Hepatocyte (in vitro differentiated cells): ENCODE data around the gene SLBP. TPM values are rescaled to one million over a fixed set of nuclear protein-coding genes. Genes with fewer than 3 reads are reported as not detected.

Experiments
- DNase-seq: peaks from one replicate; pipeline ENCODE4 v3.0.0-alpha.2; 2016; ENCODE audit warnings: low spot score
- H2AFZ ChIP-seq: fragments of 200-600 bp; sonication (generic); 2 replicates; pipeline ENCODE4 v1.6.0; 2016; ENCODE audit warnings: antibody characterized with exemption, mild to moderate bottlenecking
- H3K27ac ChIP-seq: fragments of 200-600 bp; sonication (generic); 2 replicates; pipeline ENCODE4 v1.5.1; 2016; ENCODE audit warnings: mild to moderate bottlenecking
- H3K27me3 ChIP-seq: fragments of 200-600 bp; sonication (generic); 2 replicates; pipeline ENCODE4 v1.6.1; 2016
- H3K36me3 ChIP-seq: fragments of 200-600 bp; sonication (generic); replicated peaks from 2 replicates; pipeline ENCODE4 v1.5.1; 2016; ENCODE audit warnings: low read depth; ENCODE audit not compliant: insufficient read depth
- H3K4me1 ChIP-seq: fragments of 200-600 bp; sonication (generic); 2 replicates; pipeline ENCODE4 v1.5.1; 2016; ENCODE audit warnings: mild to moderate bottlenecking, moderate library complexity; ENCODE audit not compliant: insufficient read depth
- H3K4me2 ChIP-seq: fragments of 200-600 bp; sonication (generic); 2 replicates; pipeline ENCODE4 v1.6.0; 2016
- H3K4me3 ChIP-seq: fragments of 200-600 bp; sonication (generic); 2 replicates; pipeline ENCODE4 v1.5.1; 2016; ENCODE audit warnings: mild to moderate bottlenecking
- H3K79me2 ChIP-seq: fragments of 200-600 bp; sonication (generic); 2 replicates; pipeline ENCODE4 v1.6.0; 2017; ENCODE audit warnings: mild to moderate bottlenecking
- H3K9me2 ChIP-seq: fragments of 200-600 bp; sonication (generic); replicated peaks from 2 replicates; pipeline ENCODE4 v1.6.0; 2017; ENCODE audit warnings: mild to moderate bottlenecking; ENCODE audit not compliant: insufficient read depth
- H3K9me3 ChIP-seq: fragments of 200-600 bp; sonication (generic); 2 replicates; pipeline ENCODE4 v1.5.1; 2016; ENCODE audit warnings: low read depth, mild to moderate bottlenecking
- H4K20me1 ChIP-seq: fragments of 200-600 bp; sonication (generic); 2 replicates; pipeline ENCODE4 v1.6.0; 2016; ENCODE audit warnings: mild to moderate bottlenecking; ENCODE audit not compliant: insufficient read depth, poor library complexity, severe bottlenecking
- CTCF ChIP-seq: fragments of 200-600 bp; sonication (generic); IDR thresholded peaks from 2 replicates; pipeline ENCODE4 v1.5.1; 2016; ENCODE audit warnings: antibody characterized with exemption, mild to moderate bottlenecking; ENCODE audit not compliant: poor library complexity
- EZH2 ChIP-seq: fragments of 200-600 bp; sonication (generic); IDR thresholded peaks from 2 replicates; pipeline ENCODE4 v1.6.1; 2016; ENCODE audit warnings: antibody characterized with exemption, mild to moderate bottlenecking, borderline replicate concordance
- EZH2phosphoT487 ChIP-seq: fragments of 200-600 bp; sonication (generic); IDR thresholded peaks from one replicate; pipeline ENCODE4 v1.6.1; 2018; ENCODE audit warnings: antibody characterized with exemption, mild to moderate bottlenecking, low read depth, moderate library complexity; ENCODE audit not compliant: unreplicated experiment, severe bottlenecking
- WGBS: methylation state at CpG from one replicate; pipeline ENCODE4 v1.1.6; 2016; ENCODE audit warnings: low lambda C conversion rate; ENCODE audit errors: missing lambda C conversion rate; 5-methylcytosine and 5-hydroxymethylcytosine counted together
- polyA plus RNA-seq: library from polyadenylated mRNA; unstranded; fragments of >200 nt; fragmentation: Nextera tagmentation; extraction: Ambion mirVana; gene quantifications from 2 replicates; pipeline ENCODE4 v1.2.1, GENCODE V29; 2016
- total RNA-seq: library from RNA; depleted of rRNA; stranded (reverse); fragments of >200 nt; gene quantifications from 2 replicates; pipeline ENCODE4 v1.2.3, GENCODE V29; 2014

The SLBP gene
- total and polyA plus RNA-seq, 2 experiments from 2014 or later = 82.5 to 84.0 TPM

DNA sequence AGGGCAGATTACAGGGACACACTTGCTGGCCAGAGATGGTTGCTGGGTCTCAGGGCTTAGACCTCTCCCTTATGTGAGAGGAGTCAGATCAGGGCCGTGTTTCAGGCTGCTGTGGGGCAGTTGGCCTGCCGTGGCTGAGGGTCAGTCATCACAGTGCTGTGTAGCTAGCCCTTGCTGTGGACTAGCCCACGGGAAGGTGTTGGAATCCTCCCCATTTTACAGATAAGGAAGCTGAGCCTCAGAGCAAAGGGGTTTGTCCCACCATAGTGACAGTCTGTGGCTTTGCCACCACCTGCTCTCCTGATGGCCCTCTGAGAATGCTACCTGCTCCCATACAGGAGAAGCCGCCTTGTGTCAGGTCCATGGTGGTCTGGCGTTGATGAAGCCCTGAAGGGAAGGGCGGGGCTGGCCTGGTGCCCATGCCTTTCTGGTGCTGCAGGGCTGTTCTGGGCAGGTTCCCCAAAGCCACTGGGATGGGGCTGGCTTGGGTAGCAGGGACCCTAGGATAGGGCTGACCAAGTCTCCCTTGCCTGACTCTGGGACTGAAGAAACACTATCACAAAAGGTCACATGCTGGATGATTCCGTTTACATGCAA lies 25.6 kb downstream of the SLBP start:
- Histone ChIP-seq H3K27me3 (no peaks in the 10 kb centered on the region), H4K20me1 (no peaks in the 10 kb centered on the region), H3K9me3 (no peaks in the 10 kb centered on the region), H3K4me1 (no peaks in the 10 kb centered on the region), H3K36me3 (no peaks in the 10 kb centered on the region), H3K27ac (no peak overlapping the region), H3K4me2 (no peak overlapping the region), H3K9me2 (no peaks in the 10 kb centered on the region), H3K4me3 (no peak overlapping the region), H3K79me2 (no peaks in the 10 kb centered on the region), H2AFZ (no peak overlapping the region)
- TF ChIP-seq EZH2 = no peak
- no peak for TF ChIP-seq CTCF
- no peak for TF ChIP-seq EZH2phosphoT487
- 66% methylated on average over 7 of the region's 7 CpGs for WGBS
- DNase-seq = no peak

GRCh38 chr4:1685235-1686150 lies 26.6 kb downstream of the SLBP start:
- H3K4me1 ChIP-seq = no peaks in the 10 kb centered on the region
- no peaks in the 10 kb centered on the region for H3K27me3 ChIP-seq
- H3K9me2 ChIP-seq = no peaks in the 10 kb centered on the region
- H4K20me1 ChIP-seq = no peaks in the 10 kb centered on the region
- no peak overlapping the region for H3K27ac ChIP-seq
- no peak for DNase-seq
- no peaks in the 10 kb centered on the region for H3K79me2 ChIP-seq
- no peaks in the 10 kb centered on the region for H3K36me3 ChIP-seq
- no peak overlapping the region for H2AFZ ChIP-seq
- H3K4me3 ChIP-seq = no peak overlapping the region
- TF ChIP-seq CTCF (no peak), EZH2phosphoT487 (no peak), EZH2 (no peak)
- no peak overlapping the region for H3K4me2 ChIP-seq
- no peaks in the 10 kb centered on the region for H3K9me3 ChIP-seq
- 81% methylated on average over 17 of the region's 23 CpGs for WGBS

GRCh38 chr4:1684506-1685234 lies 27.4 kb downstream of the SLBP start:
- no peak for DNase-seq
- Histone ChIP-seq H3K9me3 (no peaks in the 10 kb centered on the region), H3K4me1 (no peaks in the 10 kb centered on the region), H3K79me2 (no peaks in the 10 kb centered on the region), H4K20me1 (no peaks in the 10 kb centered on the region), H3K27ac (no peak overlapping the region), H3K9me2 (no peaks in the 10 kb centered on the region), H3K36me3 (no peaks in the 10 kb centered on the region), H2AFZ (peak overlapping the region; percentile 78), H3K4me3 (peak overlapping the region; percentile 45), H3K27me3 (no peaks in the 10 kb centered on the region), H3K4me2 (peak overlapping the region; percentile 78)
- TF ChIP-seq EZH2 (no peak), CTCF (no peak), EZH2phosphoT487 (no peak)
- WGBS = 56% methylated on average over 49 of the region's 66 CpGs
